ENCODE measurements around the gene DIABLO.
"Not testable (repeated sequence)": the region's sequence is repeated elsewhere in the genome, so short reads cannot be mapped to it uniquely, and the experiment has no call there.

DIABLO gene

GRCh38 chr12:122225683-122226365 is at the start of gene DIABLO:
DIABLO (minus strand) TSS chr12:122226052; CDS start chr12:122226014, 38 bp downstream.
- DNase-seq (ENCODE audit: low read depth in 2 of 2) = peak; percentile 99 to 100

GRCh38 chr12:122275459-122275858 is 49.6 kb upstream of the DIABLO start:
- no peak for DNase-seq (ENCODE audit: low read depth in 2 of 2)

DNA sequence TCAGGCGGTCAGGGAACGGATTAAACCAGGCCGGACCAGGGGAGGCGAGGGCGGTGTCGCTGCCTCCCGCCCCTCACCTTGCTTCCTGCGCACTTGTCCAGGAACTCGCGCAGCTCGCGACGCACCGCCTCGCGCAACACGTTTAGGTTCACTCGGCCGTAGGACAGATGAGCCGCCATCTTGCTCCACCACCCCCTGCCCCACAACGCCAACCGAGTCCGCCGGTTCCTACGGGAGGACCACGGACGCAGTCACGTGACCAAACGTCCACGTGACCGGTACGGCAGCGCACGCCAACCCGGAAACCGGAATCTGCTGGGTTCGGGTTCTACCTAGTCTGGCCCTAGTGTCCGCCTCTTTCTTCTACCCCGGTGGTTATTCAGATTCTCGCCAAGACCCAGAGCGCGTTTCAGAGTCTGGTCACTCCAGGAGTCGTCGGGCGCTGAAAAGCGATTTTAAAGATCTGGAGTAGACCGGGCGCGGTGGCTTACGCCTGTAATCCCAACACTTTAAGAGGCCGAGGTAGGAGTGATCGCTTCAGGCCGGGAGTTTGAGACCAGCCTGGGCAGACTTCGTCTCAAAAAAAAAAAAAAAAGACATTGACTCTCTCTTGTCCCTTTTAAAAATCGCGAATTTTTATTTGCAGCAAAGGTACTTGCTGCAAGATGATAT is 40.5 kb upstream of the DIABLO start, which contains the start of gene VPS33A:
VPS33A (minus strand) TSS at position 265 of the 672 bp plus-strand sequence; CDS start at position 179, 86 bp downstream.
- DNase-seq (ENCODE audit: low read depth in 2 of 2) = peak; percentile 87

GRCh38 chr12:122265886-122266229 is 40.0 kb upstream of the DIABLO start:
- peak; percentile 11 to 35 for DNase-seq (ENCODE audit: low read depth in 2 of 2)

DNA sequence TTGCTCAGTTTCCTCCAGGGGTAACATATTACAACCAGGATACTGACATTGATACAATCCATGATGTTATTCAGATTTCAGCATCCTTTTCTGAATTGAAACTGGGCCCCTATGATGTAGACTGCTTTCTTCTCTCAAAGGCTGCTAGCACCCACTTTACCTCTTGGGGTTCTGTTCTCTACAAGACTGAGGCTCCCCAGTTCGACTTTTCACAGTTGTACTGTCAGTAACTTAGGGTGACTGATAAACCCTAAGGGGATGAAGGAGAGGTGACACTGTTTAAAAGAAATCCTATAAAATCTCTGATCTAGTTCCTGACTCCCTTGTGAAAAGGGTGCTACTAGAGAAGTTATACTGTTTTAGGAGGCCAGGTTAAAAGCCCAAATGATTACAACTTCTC is 39.6 kb upstream of the DIABLO start:
- no peak for DNase-seq (ENCODE audit: low read depth in 2 of 2)

DNA sequence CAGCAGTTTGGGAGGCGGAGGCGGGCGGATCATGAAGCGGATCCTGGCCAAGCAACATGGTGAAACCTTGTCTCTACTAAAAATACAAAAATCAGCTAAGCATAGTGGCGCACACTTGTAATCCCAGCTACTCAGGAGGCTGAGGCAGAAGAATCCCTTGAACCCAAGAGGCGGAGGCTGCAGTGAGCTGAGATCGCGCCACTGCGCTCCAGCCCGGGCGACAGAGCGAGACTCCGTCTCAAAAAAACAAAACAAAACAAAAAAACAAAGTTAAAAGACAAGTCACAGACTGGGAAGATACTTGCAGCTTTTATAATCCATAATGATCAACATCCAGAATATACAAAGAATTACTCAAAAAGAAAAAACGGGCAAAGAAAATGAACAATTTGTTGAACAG is 34.9 kb upstream of the DIABLO start:
- DNase-seq (ENCODE audit: low read depth in 2 of 2) = not testable (repeated sequence)

GRCh38 chr12:122258939-122259338 is 33.1 kb upstream of the DIABLO start:
- not testable (repeated sequence) for DNase-seq (ENCODE audit: low read depth in 2 of 2)

GRCh38 chr12:122258462-122258861 is 32.6 kb upstream of the DIABLO start:
- DNase-seq (ENCODE audit: low read depth in 2 of 2) = not testable (repeated sequence)

GRCh38 chr12:122250536-122250935 is 24.7 kb upstream of the DIABLO start:
- DNase-seq (ENCODE audit: low read depth in 2 of 2) = no peak

DNA sequence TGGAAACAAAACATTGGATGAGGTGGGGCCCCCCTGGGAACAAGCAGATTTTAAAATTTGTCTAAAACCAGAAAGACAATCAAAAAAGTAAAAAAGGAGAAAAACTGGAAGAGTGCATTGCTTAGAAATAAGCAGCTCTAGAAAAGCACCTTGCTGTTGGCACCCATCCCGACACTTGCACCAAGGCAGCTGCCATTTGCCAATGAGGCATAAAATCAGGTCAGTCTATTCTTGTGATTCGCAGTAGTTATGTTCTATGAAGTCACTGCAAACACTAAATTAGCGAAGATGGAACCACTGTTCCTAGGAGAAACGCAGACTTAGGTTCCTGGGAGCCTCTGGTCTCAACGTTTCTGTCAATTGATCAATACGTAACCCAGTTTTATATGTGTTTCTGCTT is 24.2 kb upstream of the DIABLO start:
- no peak for DNase-seq (ENCODE audit: low read depth in 2 of 2)

DNA sequence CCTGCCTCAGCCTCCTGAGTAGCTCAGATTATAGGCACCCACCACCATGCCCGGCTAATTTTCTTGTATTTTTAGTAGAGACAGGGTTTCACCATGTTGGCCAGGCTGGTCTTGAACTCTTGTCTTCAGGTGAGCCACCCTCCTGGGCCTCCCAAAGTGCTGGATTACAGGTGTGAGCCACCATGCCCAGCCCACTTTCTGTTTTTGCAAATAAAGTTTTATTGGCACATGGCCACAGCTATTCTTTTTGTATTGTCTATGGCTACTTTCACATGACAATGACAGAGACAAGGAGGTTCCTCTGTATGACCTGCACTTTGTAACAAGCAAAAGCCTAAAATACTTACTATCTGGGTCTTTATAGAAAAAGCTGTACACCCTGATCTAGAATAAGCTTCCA is 19.7 kb upstream of the DIABLO start:
- no peak for DNase-seq (ENCODE audit: low read depth in 2 of 2)

DNA sequence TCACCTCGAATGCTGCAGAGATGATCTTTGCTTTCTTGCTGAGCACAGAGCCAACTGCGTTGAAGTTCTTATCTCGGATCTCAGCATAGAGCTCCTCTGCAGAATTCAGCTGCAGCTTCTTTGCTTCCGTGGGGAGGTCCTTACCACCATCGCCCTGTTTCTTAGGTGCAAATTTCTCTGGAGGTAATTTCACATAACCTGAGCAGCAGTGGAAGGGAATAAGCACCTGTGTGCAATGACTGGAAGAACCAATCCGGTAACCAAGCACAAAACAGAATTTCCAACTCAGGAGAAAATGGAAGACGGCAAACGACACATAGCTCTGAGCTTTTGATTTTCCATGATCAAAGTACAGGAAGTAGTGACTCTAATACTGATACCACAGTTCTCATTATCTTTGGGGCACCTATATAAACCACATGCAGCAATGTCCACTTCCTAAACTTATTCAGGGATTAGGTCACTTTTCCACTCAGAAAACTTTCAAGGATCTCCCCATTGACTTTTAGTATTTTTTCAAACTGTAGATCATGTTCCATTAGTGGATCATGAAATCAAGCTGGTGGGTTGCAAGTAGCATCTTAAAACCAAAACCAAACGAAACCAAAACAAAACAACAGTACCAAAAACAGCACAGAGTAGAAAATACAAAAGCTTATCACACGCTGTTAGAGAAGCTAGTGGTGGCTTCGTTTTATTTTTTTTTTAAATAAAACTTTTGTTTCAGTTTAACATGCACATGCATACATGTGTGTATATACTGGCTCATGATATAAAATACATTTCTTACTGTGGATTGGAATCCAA is 18.9 kb upstream of the DIABLO start:
- no peak for DNase-seq (ENCODE audit: low read depth in 2 of 2)

- no peak for DNase-seq (ENCODE audit: low read depth in 2 of 2)
Observed at GRCh38 chr12:122243965-122244364, 18.1 kb upstream of the DIABLO start.

DNA sequence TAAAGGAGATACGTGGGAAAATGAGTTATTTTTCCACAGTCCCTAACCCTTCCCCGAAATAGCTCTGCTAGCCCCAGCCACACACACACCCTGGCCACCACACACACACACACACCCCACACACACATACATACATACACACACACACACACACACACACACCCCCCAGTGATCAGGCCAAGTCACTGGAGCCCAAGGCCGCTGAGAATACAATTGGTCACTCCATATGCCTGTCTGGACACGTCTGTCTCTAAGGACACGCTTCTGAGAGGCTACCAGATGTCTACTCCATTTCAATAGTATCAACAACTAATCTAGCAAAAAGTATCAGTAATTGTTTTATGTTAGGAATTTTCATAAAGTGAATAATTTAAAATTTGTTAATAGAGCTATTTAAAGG is 13.0 kb upstream of the DIABLO start:
- DNase-seq (ENCODE audit: low read depth in 2 of 2) = no peak

- DNase-seq (ENCODE audit: low read depth in 2 of 2) = no peak
Observed at GRCh38 chr12:122235741-122236140, 9.9 kb upstream of the DIABLO start.

- DNase-seq (ENCODE audit: low read depth in 2 of 2) = no peak
Observed at GRCh38 chr12:122232691-122233090, 6.8 kb upstream of the DIABLO start.

GRCh38 chr12:122230798-122231197 is 4.9 kb upstream of the DIABLO start:
- no peak for DNase-seq (ENCODE audit: low read depth in 2 of 2)

GRCh38 chr12:122228092-122228491 is 2.2 kb upstream of the DIABLO start:
- DNase-seq (ENCODE audit: low read depth in 2 of 2) = no peak

- peak; percentile 33 for DNase-seq (ENCODE audit: low read depth in 2 of 2)
Observed at GRCh38 chr12:122227341-122227740, 1.5 kb upstream of the DIABLO start.

- no peak for DNase-seq (ENCODE audit: low read depth in 2 of 2)
Observed at GRCh38 chr12:122226366-122227125, 694 bp upstream of the DIABLO start.

- DNase-seq (ENCODE audit: low read depth in 2 of 2) = no peak
Observed at GRCh38 chr12:122216445-122216844, 9.4 kb downstream of the DIABLO start.

GRCh38 chr12:122215771-122216170 is 10.1 kb downstream of the DIABLO start:
- DNase-seq (ENCODE audit: low read depth in 2 of 2) = no peak

Measured in activated CD8-positive, alpha-beta memory T cell treated with anti-CD3 and anti-CD28 coated beads for 4 hours (primary cell).